ENCODE measurements around the gene DAPK2. TPM values are rescaled to one million over a fixed set of nuclear protein-coding genes. Genes with fewer than 3 reads are reported as not detected.
A peak's percentile ranks its signal among the peaks of the same experiment; 100 is the strongest.

DAPK2 gene
- total and polyA plus RNA-seq, 2 donors (not counting 1 experiment from before 2014, with no cell fraction given) = 8.3 to 31.9 TPM

DNA sequence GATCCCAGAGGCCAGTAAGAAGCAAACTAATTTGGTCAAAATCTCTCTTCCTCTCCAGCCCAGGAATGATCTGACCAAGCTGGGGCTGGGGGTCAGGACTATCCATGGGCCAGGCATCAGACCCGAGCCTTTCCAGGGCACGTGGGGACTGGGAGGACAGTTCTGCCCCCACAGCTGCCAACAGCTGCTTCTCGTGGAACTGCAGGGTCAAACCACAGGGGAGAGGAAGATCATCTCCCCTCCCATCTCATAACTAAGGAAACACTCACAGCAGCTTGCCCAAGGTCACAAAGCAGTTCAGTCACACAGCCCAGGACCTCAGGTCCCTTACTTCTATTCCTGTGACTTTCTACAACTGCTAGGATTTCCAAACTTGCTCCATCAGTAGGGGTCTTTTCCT lies 47.1 kb downstream of the DAPK2 start:
- intact Hi-C loops (cut with micrococcal nuclease) = no loop called here
- Mint-ChIP-seq H3K9me3 (ENCODE audit: insufficient read depth) (no peaks in the 10 kb centered on the region), H3K27ac (no peak overlapping the region), H3K4me1 (peaks cover 20% of the 10 kb centered on the region), H3K4me3 (no peak overlapping the region), H3K27me3 (no peaks in the 10 kb centered on the region)
- H2AFZ ChIP-seq (ENCODE audit: insufficient read depth, low read depth, low read length, poor library complexity, severe bottlenecking) = no peak overlapping the region
- DNase-seq (no peak), ATAC-seq (ENCODE audit: low read depth) (no peak)
- 4% methylated on average over 3 of the region's 3 CpGs for WGBS (ENCODE audit: insufficient coverage)
- POLR2A ChIA-PET = no interaction called here
- no peak overlapping the region for H3K4me3 ChIP-seq (ENCODE audit: control extremely low read depth in 1 of 5, extremely low read depth in 1 of 5, insufficient read depth in 1 of 5, low read depth in 2 of 5, low read length in 4 of 5)
- H3K27me3 ChIP-seq (replicated peaks in 1 of 4; ENCODE audit: control extremely low read depth in 1 of 4, control insufficient read depth in 3 of 4, insufficient read depth in 4 of 4, low read length in 3 of 4) = peaks cover 0 to 7% (median 3%) of the 10 kb centered on the region in 4 experiments
- H3K9ac ChIP-seq (ENCODE audit: low read length) = no peak overlapping the region
- no peaks in the 10 kb centered on the region for H3K36me3 ChIP-seq (replicated peaks in 1 of 2; ENCODE audit: control extremely low read depth in 1 of 2, control insufficient read depth in 1 of 2, extremely low read depth in 1 of 2, insufficient read depth in 2 of 2, low read length in 1 of 2)
- CTCF ChIA-PET = interaction anchor here (1.4 to 1.7 kb wide), 2 partner anchors 10 to 12 kb away, joined by 4 to 5 read pairs; no protein-coding TSS in a partner anchor
- TF ChIP-seq, protein P1, sequence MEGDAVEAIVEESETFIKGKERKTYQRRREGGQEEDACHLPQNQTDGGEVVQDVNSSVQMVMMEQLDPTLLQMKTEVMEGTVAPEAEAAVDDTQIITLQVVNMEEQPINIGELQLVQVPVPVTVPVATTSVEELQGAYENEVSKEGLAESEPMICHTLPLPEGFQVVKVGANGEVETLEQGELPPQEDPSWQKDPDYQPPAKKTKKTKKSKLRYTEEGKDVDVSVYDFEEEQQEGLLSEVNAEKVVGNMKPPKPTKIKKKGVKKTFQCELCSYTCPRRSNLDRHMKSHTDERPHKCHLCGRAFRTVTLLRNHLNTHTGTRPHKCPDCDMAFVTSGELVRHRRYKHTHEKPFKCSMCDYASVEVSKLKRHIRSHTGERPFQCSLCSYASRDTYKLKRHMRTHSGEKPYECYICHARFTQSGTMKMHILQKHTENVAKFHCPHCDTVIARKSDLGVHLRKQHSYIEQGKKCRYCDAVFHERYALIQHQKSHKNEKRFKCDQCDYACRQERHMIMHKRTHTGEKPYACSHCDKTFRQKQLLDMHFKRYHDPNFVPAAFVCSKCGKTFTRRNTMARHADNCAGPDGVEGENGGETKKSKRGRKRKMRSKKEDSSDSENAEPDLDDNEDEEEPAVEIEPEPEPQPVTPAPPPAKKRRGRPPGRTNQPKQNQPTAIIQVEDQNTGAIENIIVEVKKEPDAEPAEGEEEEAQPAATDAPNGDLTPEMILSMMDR (IDR thresholded peaks at IDR 0.05) = no peak
- no peak for TF ChIP-seq EZH2 (IDR thresholded peaks at IDR 0.05; ENCODE audit: borderline replicate concordance, insufficient read depth, low read depth, low read length, poor library complexity, severe bottlenecking)
- no peak overlapping the region for H3K27ac ChIP-seq (ENCODE audit: low read length in 2 of 2)
- no peaks in the 10 kb centered on the region for H4K20me1 ChIP-seq (ENCODE audit: control insufficient read depth, insufficient read depth, low read length, poor library complexity, severe bottlenecking)
- H3K4me1 ChIP-seq (ENCODE audit: control insufficient read depth in 2 of 2, insufficient read depth in 2 of 2, low read length in 2 of 2) = peaks cover 1 to 18% of the 10 kb centered on the region in 2 donors
- H3K79me2 ChIP-seq (ENCODE audit: control insufficient read depth, insufficient read depth, low read length) = no peaks in the 10 kb centered on the region
- H3K9me3 ChIP-seq (ENCODE audit: control extremely low read depth in 1 of 3, control insufficient read depth in 2 of 3, insufficient read depth in 1 of 3, low read length in 2 of 3) = no peaks in the 10 kb centered on the region
- H3K4me2 ChIP-seq (replicated peaks; ENCODE audit: low read depth, low read length, poor library complexity, severe bottlenecking) = no peak overlapping the region

DNA sequence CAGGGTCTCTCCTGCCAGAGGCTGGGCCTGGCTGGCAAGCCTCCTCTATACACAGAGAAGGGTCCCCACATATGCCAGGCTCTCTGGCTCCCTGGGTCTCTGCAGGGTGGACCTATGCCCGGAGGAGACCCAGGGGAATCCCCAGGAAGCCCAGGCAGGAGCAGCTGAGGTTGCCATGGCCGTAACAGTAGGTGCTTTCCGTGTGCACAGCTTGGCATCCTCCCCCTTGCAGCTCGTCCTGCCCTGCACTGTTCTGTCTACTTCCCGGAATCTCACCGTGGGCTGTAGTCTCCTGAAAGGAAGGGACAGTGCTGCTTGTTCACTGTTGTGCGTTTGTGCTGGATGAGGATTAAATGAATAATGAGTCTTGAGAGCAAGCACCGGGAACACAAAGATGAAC lies 47.8 kb downstream of the DAPK2 start:
- Histone ChIP-seq H3K79me2 (ENCODE audit: control insufficient read depth, insufficient read depth, low read length) (no peaks in the 10 kb centered on the region), H3K27ac (ENCODE audit: low read length in 2 of 2) (no peak overlapping the region), H3K4me3 (ENCODE audit: control extremely low read depth in 1 of 5, extremely low read depth in 1 of 5, insufficient read depth in 1 of 5, low read depth in 2 of 5, low read length in 4 of 5) (no peak overlapping the region), H4K20me1 (ENCODE audit: control insufficient read depth, insufficient read depth, low read length, poor library complexity, severe bottlenecking) (no peaks in the 10 kb centered on the region), H3K36me3 (replicated peaks in 1 of 2; ENCODE audit: control extremely low read depth in 1 of 2, control insufficient read depth in 1 of 2, extremely low read depth in 1 of 2, insufficient read depth in 2 of 2, low read length in 1 of 2) (no peaks in the 10 kb centered on the region), H3K27me3 (replicated peaks in 1 of 4; ENCODE audit: control extremely low read depth in 1 of 4, control insufficient read depth in 3 of 4, insufficient read depth in 4 of 4, low read length in 3 of 4) (peaks cover 0 to 7% (median 3%) of the 10 kb centered on the region in 4 experiments), H3K4me1 (ENCODE audit: control insufficient read depth in 2 of 2, insufficient read depth in 2 of 2, low read length in 2 of 2) (peaks cover 5 to 17% of the 10 kb centered on the region in 2 donors), H3K4me2 (replicated peaks; ENCODE audit: low read depth, low read length, poor library complexity, severe bottlenecking) (no peak overlapping the region), H3K9me3 (ENCODE audit: control extremely low read depth in 1 of 3, control insufficient read depth in 2 of 3, insufficient read depth in 1 of 3, low read length in 2 of 3) (no peaks in the 10 kb centered on the region), H3K9ac (ENCODE audit: low read length) (no peak overlapping the region), H2AFZ (ENCODE audit: insufficient read depth, low read depth, low read length, poor library complexity, severe bottlenecking) (no peak overlapping the region)
- Mint-ChIP-seq H3K9me3 (ENCODE audit: insufficient read depth) (no peaks in the 10 kb centered on the region), H3K4me3 (no peak overlapping the region), H3K4me1 (peaks cover 27% of the 10 kb centered on the region), H3K27ac (no peak overlapping the region), H3K27me3 (no peaks in the 10 kb centered on the region)
- no peak for TF ChIP-seq EZH2 (IDR thresholded peaks at IDR 0.05; ENCODE audit: borderline replicate concordance, insufficient read depth, low read depth, low read length, poor library complexity, severe bottlenecking)
- TF ChIP-seq, protein P1 (IDR thresholded peaks at IDR 0.05) = no peak
- WGBS (ENCODE audit: insufficient coverage) = 43% methylated on average over 7 of the region's 8 CpGs
- ATAC-seq (ENCODE audit: low read depth) (no peak), DNase-seq (peak; percentile 23)
- intact Hi-C loops (cut with micrococcal nuclease) = no loop called here
- POLR2A ChIA-PET = no interaction called here
- CTCF ChIA-PET = interaction anchor here (1.4 to 1.7 kb wide), 2 partner anchors 10 to 12 kb away, joined by 4 to 5 read pairs; no protein-coding TSS in a partner anchor

Data from B cell (primary cell).